Erythroblast (primary cell): ENCODE results near the gene CALML6.

Experiments
- GATA1 ChIP-seq: IDR thresholded peaks from 2 replicates; pipeline ENCODE4 v1.6.1; 2011; ENCODE audit warnings: low read depth, mild to moderate bottlenecking, control low read depth, low read length, moderate library complexity
- POLR2A ChIP-seq: IDR thresholded peaks from 2 replicates; pipeline ENCODE4 v1.6.1; 2011; ENCODE audit warnings: mild to moderate bottlenecking, low read length

- no peak for TF ChIP-seq POLR2A
- TF ChIP-seq GATA1 = no peak
These were observed 28.9 kb downstream of the CALML6 start for GRCh38 chr1:1943834-1944570.
